Measurements from ENCODE around the gene MRFAP1L1.
"Not testable (repeated sequence)": the region's sequence is repeated elsewhere in the genome, so short reads cannot be mapped to it uniquely, and the experiment has no call there.

MRFAP1L1 gene

GRCh38 chr4:6709230-6710114 lies at the start of gene MRFAP1L1:
TSS of gene MRFAP1L1 (minus strand) at chr4:6709865. CDS start at chr4:6709629, 236 bp downstream.
- DNase-seq (ENCODE audit: low read depth in 3 of 3, low spot score in 1 of 3): peak; percentile 87 to 90 (median 88)

DNA sequence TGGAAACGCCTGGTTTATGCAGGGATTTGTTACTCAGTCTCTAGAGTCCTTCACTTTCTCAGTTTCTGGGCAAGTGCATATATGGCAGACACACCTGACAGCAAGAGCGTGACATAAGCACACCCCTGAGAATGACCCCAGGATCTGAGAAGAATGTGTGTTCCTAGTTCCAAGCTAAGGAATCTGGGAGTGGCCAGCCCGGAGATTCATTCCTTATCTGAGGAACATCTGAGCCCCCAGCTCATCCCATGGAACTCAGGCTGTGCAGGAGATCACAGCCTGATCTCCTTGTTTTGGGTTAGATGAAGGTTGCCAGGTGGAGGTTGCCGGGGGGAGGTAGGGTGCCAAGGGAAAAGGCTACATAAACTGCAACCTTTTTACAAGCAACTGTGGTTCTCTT lies 49.1 kb upstream of the MRFAP1L1 start:
- no peak for DNase-seq (ENCODE audit: low read depth in 3 of 3, low spot score in 1 of 3)

DNA sequence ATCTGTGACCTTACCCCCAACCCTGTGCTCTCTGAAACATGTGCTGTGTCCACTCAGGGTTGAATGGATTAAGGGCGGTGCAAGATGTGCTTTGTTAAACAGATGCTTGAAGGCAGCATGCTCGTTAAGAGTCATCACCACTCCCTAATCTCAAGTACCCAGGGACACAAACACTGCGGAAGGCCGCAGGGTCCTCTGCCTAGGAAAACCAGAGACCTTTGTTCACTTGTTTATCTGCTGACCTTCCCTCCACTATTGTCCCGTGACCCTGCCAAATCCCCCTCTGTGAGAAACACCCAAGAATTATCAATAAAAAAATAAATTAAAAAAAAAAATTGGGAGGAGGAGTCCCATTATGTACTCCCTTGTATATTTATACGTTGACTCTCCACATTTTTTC lies 46.7 kb upstream of the MRFAP1L1 start:
- not testable (repeated sequence) for DNase-seq (ENCODE audit: low read depth in 3 of 3, low spot score in 1 of 3)

DNA sequence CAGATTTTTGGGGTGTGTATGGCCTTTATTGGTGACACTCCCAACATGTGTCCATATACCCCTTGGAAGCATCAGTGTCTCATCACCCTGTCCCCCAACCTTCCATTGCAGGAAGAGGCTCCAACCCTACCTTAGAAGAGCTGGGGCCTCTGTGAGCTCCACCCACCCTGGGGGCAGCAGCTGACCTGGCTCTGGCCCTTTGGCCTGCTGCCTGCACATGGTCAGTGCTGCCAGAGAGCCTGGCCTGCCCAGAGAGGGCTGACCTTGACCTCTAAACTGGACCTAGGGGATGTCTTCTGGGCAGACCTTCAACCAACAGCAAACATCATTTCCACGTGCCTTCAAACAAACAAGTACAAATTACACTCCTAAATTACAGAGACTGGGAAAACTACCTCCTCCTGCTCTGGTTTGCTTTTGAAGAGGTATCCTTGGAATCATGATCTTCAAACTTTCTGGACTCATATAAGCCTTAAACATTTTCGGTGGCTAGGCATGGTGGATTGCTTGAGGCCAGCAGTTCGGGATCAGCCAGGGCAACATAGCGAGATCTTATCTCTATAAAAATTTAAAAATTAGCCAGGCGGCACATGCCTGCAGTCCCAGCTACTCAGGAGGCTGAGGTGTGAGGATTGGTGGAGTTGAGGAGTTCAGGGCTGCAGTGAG lies 45.6 kb upstream of the MRFAP1L1 start:
- DNase-seq (ENCODE audit: low read depth in 3 of 3, low spot score in 1 of 3): no peak

GRCh38 chr4:6754481-6755087 lies 44.9 kb upstream of the MRFAP1L1 start:
- no peak for DNase-seq (ENCODE audit: low read depth in 3 of 3, low spot score in 1 of 3)

GRCh38 chr4:6753891-6754290 lies 44.2 kb upstream of the MRFAP1L1 start:
- no peak for DNase-seq (ENCODE audit: low read depth in 3 of 3, low spot score in 1 of 3)

- no peak for DNase-seq (ENCODE audit: low read depth in 3 of 3, low spot score in 1 of 3)
Observed at GRCh38 chr4:6753103-6753560, 43.5 kb upstream of the MRFAP1L1 start.

DNA sequence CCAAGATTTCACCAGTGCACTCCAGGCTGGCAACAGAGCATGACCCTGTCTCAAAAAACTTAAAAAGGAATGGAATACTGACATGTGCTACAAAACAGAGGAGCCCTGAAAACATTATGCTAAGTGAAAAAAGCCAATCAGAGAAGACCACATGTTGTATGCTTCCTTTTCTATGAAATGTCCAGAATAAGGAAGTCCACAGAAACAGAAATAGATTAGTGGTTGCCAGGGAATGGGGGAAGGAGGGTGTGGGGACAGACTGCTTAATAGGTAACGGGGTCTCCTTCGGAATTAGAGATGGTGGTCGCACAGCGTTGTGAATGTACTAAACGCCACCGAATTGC lies 42.8 kb upstream of the MRFAP1L1 start:
- DNase-seq (ENCODE audit: low read depth in 3 of 3, low spot score in 1 of 3): no peak

- no peak for DNase-seq (ENCODE audit: low read depth in 3 of 3, low spot score in 1 of 3)
Observed at GRCh38 chr4:6751611-6752485, 42.2 kb upstream of the MRFAP1L1 start.

- DNase-seq (ENCODE audit: low read depth in 3 of 3, low spot score in 1 of 3): no peak
Observed at GRCh38 chr4:6750286-6751221, 40.9 kb upstream of the MRFAP1L1 start.

GRCh38 chr4:6749340-6750171 lies 39.9 kb upstream of the MRFAP1L1 start:
- no peak for DNase-seq (ENCODE audit: low read depth in 3 of 3, low spot score in 1 of 3)

DNA sequence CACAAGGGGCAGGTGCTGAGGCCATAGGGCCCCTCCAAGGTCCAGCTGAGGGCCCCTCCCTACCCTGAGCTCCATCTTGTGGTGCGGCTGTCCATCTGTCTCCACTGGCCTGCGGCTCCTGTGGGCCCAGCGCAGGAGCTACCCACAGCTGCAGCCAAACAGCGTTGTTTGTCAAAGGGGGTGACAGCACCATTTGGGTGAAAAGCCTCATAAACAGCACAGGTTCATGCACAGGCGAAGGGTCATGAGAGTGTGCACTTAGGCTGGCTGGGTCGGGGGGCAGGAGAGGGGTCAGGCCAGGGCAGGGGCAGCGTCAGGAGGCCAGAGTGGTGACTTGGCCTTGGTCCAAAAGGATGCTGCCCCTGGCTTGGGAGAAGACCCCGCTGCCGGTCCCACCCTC lies 38.6 kb upstream of the MRFAP1L1 start:
- no peak for DNase-seq (ENCODE audit: low read depth in 3 of 3, low spot score in 1 of 3)

DNA sequence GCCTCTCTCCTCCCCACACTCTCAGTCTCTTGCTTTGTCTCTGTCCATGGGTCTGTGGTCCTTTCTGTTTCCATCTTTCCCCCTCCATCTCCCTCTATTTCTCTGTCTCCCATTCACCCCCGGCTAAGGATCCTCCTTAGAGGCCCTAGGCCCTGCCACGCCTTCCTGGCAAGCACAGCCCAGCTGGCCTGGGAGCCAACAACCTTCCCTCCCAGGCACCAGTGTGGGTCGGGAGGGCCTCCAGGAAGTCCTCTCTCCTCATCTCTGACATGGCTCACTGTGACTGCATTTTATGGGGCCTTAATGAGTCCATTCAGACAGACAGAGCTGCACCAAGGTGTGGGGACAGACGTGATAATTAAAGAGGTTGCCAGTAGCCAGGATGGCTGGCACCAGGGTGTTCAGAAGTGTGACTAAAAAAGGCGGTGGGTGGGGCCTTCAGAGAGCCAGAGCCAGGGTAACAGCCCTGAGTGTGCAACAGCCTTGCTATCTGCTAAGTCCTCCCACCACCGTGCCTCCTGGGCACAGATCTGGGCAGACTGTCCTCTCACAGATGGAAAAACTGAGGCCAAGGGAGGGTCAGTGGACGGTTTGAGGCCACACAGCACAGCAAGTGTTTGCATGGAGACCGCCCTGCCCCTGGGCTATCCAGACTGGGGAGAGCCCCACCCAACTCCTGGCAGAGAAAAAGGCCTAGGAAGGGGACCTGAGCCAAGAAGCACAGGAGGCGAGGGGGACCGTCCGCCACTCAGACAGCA lies 37.8 kb upstream of the MRFAP1L1 start:
- DNase-seq (ENCODE audit: low read depth in 3 of 3, low spot score in 1 of 3): no peak

DNA sequence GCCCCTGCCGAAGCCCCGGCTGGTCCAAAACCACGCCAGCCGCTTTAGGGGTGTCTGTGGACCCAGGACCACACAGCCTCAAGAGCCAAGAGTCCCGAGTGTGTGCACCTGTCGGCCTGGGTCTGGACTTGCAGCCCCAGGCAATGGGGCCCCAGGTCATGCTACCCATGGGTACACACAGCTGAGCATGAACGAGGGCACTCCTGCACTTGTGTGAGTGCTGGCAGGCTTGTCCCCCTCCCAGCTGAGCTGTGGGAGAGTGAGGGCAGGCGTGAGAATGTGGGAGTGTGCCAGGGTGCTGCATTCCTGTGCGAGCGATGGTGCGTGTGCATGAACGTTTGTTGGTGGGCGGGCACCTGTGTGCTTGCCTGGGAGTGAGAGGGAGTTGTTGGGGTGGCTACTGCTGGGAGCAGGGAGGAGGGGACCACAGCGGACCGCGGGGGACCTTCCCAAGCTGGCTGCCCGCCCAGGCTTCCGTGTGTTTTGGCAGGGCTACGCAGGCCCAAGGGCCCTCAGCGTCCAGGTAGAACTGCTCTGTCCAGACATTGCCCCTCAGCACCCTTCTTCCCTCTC lies 37.1 kb upstream of the MRFAP1L1 start:
- DNase-seq (ENCODE audit: low read depth in 3 of 3, low spot score in 1 of 3): no peak

DNA sequence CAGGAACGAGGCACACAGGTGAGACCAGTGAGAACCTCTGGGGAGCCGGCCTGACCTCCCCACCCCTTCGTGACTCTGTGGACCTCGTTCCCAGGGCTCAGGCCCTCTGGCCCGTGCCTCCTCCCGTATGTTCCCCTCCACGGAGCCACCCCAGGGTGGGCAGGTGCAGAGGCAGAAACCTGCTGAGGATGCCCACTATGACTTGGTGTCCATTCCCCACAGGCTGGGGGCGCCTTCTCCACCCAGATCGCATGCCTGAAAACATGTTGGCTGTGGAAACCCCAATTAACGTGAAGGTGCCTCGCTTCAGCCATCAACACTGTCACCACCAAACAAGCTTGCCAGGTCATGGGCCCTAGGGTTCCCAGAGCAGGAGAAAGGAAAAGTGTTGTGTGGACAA lies 33.3 kb upstream of the MRFAP1L1 start:
- DNase-seq (ENCODE audit: low read depth in 3 of 3, low spot score in 1 of 3): no peak

DNA sequence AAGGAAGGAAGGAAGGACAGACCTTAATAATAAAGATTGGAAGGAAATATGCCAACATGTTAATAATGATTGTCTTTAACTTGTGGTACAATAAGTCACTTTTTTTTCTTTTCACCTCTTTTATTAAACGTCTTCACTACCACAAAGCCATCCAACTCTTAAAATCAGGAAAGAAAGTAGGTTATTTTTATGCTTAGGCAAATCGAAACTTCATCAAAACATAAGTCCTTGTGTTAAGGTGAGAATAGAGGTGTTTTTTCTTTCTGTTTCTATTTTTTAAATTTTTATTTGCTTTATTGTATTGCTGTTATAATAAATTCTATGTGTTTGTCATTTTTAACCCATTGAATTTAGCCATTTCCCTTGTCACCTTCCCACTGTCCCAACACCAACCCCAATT lies 32.8 kb upstream of the MRFAP1L1 start:
- no peak for DNase-seq (ENCODE audit: low read depth in 3 of 3, low spot score in 1 of 3)

DNA sequence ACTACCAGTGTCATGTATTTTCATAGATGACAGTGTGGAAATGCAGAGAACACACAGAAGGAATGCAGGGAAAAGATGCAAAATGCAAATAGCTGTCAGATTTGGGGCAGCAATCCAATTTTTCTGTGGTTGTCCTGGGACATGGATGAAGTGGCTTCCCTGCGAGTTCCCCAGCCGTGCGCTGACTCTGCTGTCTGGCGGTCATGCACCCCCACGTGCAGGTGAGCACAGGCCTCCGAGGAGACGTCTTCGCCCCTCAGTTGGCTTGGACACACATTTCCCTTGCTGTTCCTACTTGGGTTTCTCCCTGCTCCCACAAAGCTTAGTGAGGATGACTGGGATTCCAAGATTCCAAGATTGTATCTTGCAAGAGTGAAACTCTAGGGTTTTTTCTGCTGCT lies 30.7 kb upstream of the MRFAP1L1 start:
- no peak for DNase-seq (ENCODE audit: low read depth in 3 of 3, low spot score in 1 of 3)

GRCh38 chr4:6739920-6740319 lies 30.3 kb upstream of the MRFAP1L1 start:
- no peak for DNase-seq (ENCODE audit: low read depth in 3 of 3, low spot score in 1 of 3)

All from stimulated activated CD4-positive, alpha-beta T cell treated with anti-CD3 and anti-CD28 coated beads, TNF-alpha, amount 100 ng/mL, for 1 hour (primary cell).